ENCODE measurements around the gene LIN7A.

LIN7A gene

GRCh38 chr12:80805106-80805505 is 132.6 kb downstream of the LIN7A start:
- H3K4ac ChIP-seq (ENCODE audit: low read depth, low read length) = no peak overlapping the region
- no peak overlapping the region for H3K18ac ChIP-seq (ENCODE audit: low read length)
- no peak overlapping the region for H2BK5ac ChIP-seq (ENCODE audit: low read length)
- H3K27me3 ChIP-seq (ENCODE audit: insufficient read depth, low read length, poor library complexity) = no peaks in the 10 kb centered on the region
- no peak overlapping the region for H2BK15ac ChIP-seq (replicated peaks; ENCODE audit: low read depth)
- DNase-seq = no peak
- whole genome bisulfite sequencing (ENCODE audit: extremely low coverage, insufficient coverage, low lambda C conversion rate) = no CpG with 5 or more reads among the region's 4 CpGs
- H3K9ac ChIP-seq (ENCODE audit: low read length) = no peak overlapping the region
- no peak overlapping the region for H3K23ac ChIP-seq (ENCODE audit: low read length)
- H3K4me3 ChIP-seq (ENCODE audit: low read length) = no peak overlapping the region
- H3K79me1 ChIP-seq (ENCODE audit: low read length) = no peaks in the 10 kb centered on the region
- H4K8ac ChIP-seq (ENCODE audit: low read depth, low read length) = no peak overlapping the region
- H3K36me3 ChIP-seq (ENCODE audit: control insufficient read depth, insufficient read depth, low read length) = no peaks in the 10 kb centered on the region
- no peak overlapping the region for H2AK5ac ChIP-seq (ENCODE audit: low read length)
- no peak overlapping the region for H2BK120ac ChIP-seq (ENCODE audit: low read depth, low read length)
- H3K4me2 ChIP-seq (ENCODE audit: low read length) = no peak overlapping the region
- H3K4me1 ChIP-seq (ENCODE audit: control insufficient read depth, low read depth, low read length) = no peaks in the 10 kb centered on the region
- no peak overlapping the region for H3K27ac ChIP-seq (ENCODE audit: low read depth, low read length)
- H3K79me2 ChIP-seq (ENCODE audit: control insufficient read depth, insufficient read depth, low read length) = no peaks in the 10 kb centered on the region
- H4K5ac ChIP-seq (ENCODE audit: low read length) = no peak overlapping the region
- no peak overlapping the region for H3K56ac ChIP-seq (ENCODE audit: low read length)

- no peak overlapping the region for H3K4ac ChIP-seq (ENCODE audit: low read depth, low read length)
- H3K9ac ChIP-seq (ENCODE audit: low read length) = no peak overlapping the region
- H2BK120ac ChIP-seq (ENCODE audit: low read depth, low read length) = no peak overlapping the region
- H3K79me1 ChIP-seq (ENCODE audit: low read length) = no peaks in the 10 kb centered on the region
- no peak overlapping the region for H2AK5ac ChIP-seq (ENCODE audit: low read length)
- no peak overlapping the region for H3K56ac ChIP-seq (ENCODE audit: low read length)
- H2BK15ac ChIP-seq (replicated peaks; ENCODE audit: low read depth) = no peak overlapping the region
- H3K23ac ChIP-seq (ENCODE audit: low read length) = no peak overlapping the region
- no peak overlapping the region for H2BK5ac ChIP-seq (ENCODE audit: low read length)
- H4K5ac ChIP-seq (ENCODE audit: low read length) = no peak overlapping the region
- H4K8ac ChIP-seq (ENCODE audit: low read depth, low read length) = no peak overlapping the region
- no CpG with 5 or more reads among the region's 3 CpGs for WGBS (ENCODE audit: extremely low coverage, insufficient coverage, low lambda C conversion rate)
- no peak overlapping the region for H3K18ac ChIP-seq (ENCODE audit: low read length)
- no peaks in the 10 kb centered on the region for H3K36me3 ChIP-seq (ENCODE audit: control insufficient read depth, insufficient read depth, low read length)
- H3K27ac ChIP-seq (ENCODE audit: low read depth, low read length) = no peak overlapping the region
- no peaks in the 10 kb centered on the region for H3K27me3 ChIP-seq (ENCODE audit: insufficient read depth, low read length, poor library complexity)
- H3K79me2 ChIP-seq (ENCODE audit: control insufficient read depth, insufficient read depth, low read length) = no peaks in the 10 kb centered on the region
- DNase-seq = no peak
- no peak overlapping the region for H3K4me3 ChIP-seq (ENCODE audit: low read length)
- no peaks in the 10 kb centered on the region for H3K4me1 ChIP-seq (ENCODE audit: control insufficient read depth, low read depth, low read length)
- H3K4me2 ChIP-seq (ENCODE audit: low read length) = no peak overlapping the region
Observed at GRCh38 chr12:80802652-80803400, 134.9 kb downstream of the LIN7A start.

GRCh38 chr12:80798281-80798680 is 139.5 kb downstream of the LIN7A start:
- no peak overlapping the region for H2BK5ac ChIP-seq (ENCODE audit: low read length)
- no peak overlapping the region for H2AK5ac ChIP-seq (ENCODE audit: low read length)
- H2BK15ac ChIP-seq (replicated peaks; ENCODE audit: low read depth) = no peak overlapping the region
- H3K4me3 ChIP-seq (ENCODE audit: low read length) = no peak overlapping the region
- H3K18ac ChIP-seq (ENCODE audit: low read length) = no peak overlapping the region
- H3K4me1 ChIP-seq (ENCODE audit: control insufficient read depth, low read depth, low read length) = no peaks in the 10 kb centered on the region
- H3K36me3 ChIP-seq (ENCODE audit: control insufficient read depth, insufficient read depth, low read length) = no peaks in the 10 kb centered on the region
- H3K27me3 ChIP-seq (ENCODE audit: insufficient read depth, low read length, poor library complexity) = no peaks in the 10 kb centered on the region
- H4K8ac ChIP-seq (ENCODE audit: low read depth, low read length) = no peak overlapping the region
- no peak overlapping the region for H3K4me2 ChIP-seq (ENCODE audit: low read length)
- H2BK120ac ChIP-seq (ENCODE audit: low read depth, low read length) = no peak overlapping the region
- H3K56ac ChIP-seq (ENCODE audit: low read length) = no peak overlapping the region
- H3K79me2 ChIP-seq (ENCODE audit: control insufficient read depth, insufficient read depth, low read length) = no peaks in the 10 kb centered on the region
- H3K9ac ChIP-seq (ENCODE audit: low read length) = no peak overlapping the region
- WGBS (ENCODE audit: extremely low coverage, insufficient coverage, low lambda C conversion rate) = no CpG with 5 or more reads among the region's 4 CpGs
- DNase-seq = no peak
- H4K5ac ChIP-seq (ENCODE audit: low read length) = no peak overlapping the region
- H3K4ac ChIP-seq (ENCODE audit: low read depth, low read length) = no peak overlapping the region
- no peak overlapping the region for H3K27ac ChIP-seq (ENCODE audit: low read depth, low read length)
- H3K23ac ChIP-seq (ENCODE audit: low read length) = no peak overlapping the region
- H3K79me1 ChIP-seq (ENCODE audit: low read length) = no peaks in the 10 kb centered on the region

GRCh38 chr12:80794551-80794950 is 143.2 kb downstream of the LIN7A start:
- Histone ChIP-seq H2BK5ac (ENCODE audit: low read length) (no peak overlapping the region), H2BK15ac (replicated peaks; ENCODE audit: low read depth) (no peak overlapping the region), H4K8ac (ENCODE audit: low read depth, low read length) (no peak overlapping the region), H3K23ac (ENCODE audit: low read length) (no peak overlapping the region), H2AK5ac (ENCODE audit: low read length) (no peak overlapping the region), H4K5ac (ENCODE audit: low read length) (no peak overlapping the region), H2BK120ac (ENCODE audit: low read depth, low read length) (no peak overlapping the region), H3K36me3 (ENCODE audit: control insufficient read depth, insufficient read depth, low read length) (no peaks in the 10 kb centered on the region), H3K27me3 (ENCODE audit: insufficient read depth, low read length, poor library complexity) (no peaks in the 10 kb centered on the region), H3K4me2 (ENCODE audit: low read length) (no peak overlapping the region), H3K4me1 (ENCODE audit: control insufficient read depth, low read depth, low read length) (no peaks in the 10 kb centered on the region), H3K27ac (ENCODE audit: low read depth, low read length) (no peak overlapping the region), H3K56ac (ENCODE audit: low read length) (no peak overlapping the region), H3K4ac (ENCODE audit: low read depth, low read length) (no peak overlapping the region), H3K9ac (ENCODE audit: low read length) (no peak overlapping the region), H3K79me1 (ENCODE audit: low read length) (no peaks in the 10 kb centered on the region), H3K18ac (ENCODE audit: low read length) (no peak overlapping the region), H3K4me3 (ENCODE audit: low read length) (no peak overlapping the region), H3K79me2 (ENCODE audit: control insufficient read depth, insufficient read depth, low read length) (no peaks in the 10 kb centered on the region)
- no CpG with 5 or more reads among the region's 1 CpG for WGBS (ENCODE audit: extremely low coverage, insufficient coverage, low lambda C conversion rate)
- no peak for DNase-seq

- Histone ChIP-seq H2BK15ac (replicated peaks; ENCODE audit: low read depth) (no peak overlapping the region), H3K4ac (ENCODE audit: low read depth, low read length) (no peak overlapping the region), H2BK5ac (ENCODE audit: low read length) (no peak overlapping the region), H3K9ac (ENCODE audit: low read length) (no peak overlapping the region), H3K4me2 (ENCODE audit: low read length) (no peak overlapping the region), H3K79me1 (ENCODE audit: low read length) (no peaks in the 10 kb centered on the region), H3K36me3 (ENCODE audit: control insufficient read depth, insufficient read depth, low read length) (no peaks in the 10 kb centered on the region), H3K79me2 (ENCODE audit: control insufficient read depth, insufficient read depth, low read length) (no peaks in the 10 kb centered on the region), H3K27me3 (ENCODE audit: insufficient read depth, low read length, poor library complexity) (no peaks in the 10 kb centered on the region), H3K18ac (ENCODE audit: low read length) (no peak overlapping the region), H4K5ac (ENCODE audit: low read length) (no peak overlapping the region), H4K8ac (ENCODE audit: low read depth, low read length) (no peak overlapping the region), H2AK5ac (ENCODE audit: low read length) (no peak overlapping the region), H3K56ac (ENCODE audit: low read length) (no peak overlapping the region), H3K4me1 (ENCODE audit: control insufficient read depth, low read depth, low read length) (no peaks in the 10 kb centered on the region), H3K4me3 (ENCODE audit: low read length) (no peak overlapping the region), H3K23ac (ENCODE audit: low read length) (no peak overlapping the region), H2BK120ac (ENCODE audit: low read depth, low read length) (no peak overlapping the region), H3K27ac (ENCODE audit: low read depth, low read length) (no peak overlapping the region)
- DNase-seq = no peak
Observed at GRCh38 chr12:80792861-80793260, 144.9 kb downstream of the LIN7A start.

GRCh38 chr12:80791863-80792262 is 145.9 kb downstream of the LIN7A start:
- Histone ChIP-seq H3K4me2 (ENCODE audit: low read length) (no peak overlapping the region), H2BK5ac (ENCODE audit: low read length) (no peak overlapping the region), H3K79me2 (ENCODE audit: control insufficient read depth, insufficient read depth, low read length) (no peaks in the 10 kb centered on the region), H2BK15ac (replicated peaks; ENCODE audit: low read depth) (no peak overlapping the region), H3K23ac (ENCODE audit: low read length) (no peak overlapping the region), H4K5ac (ENCODE audit: low read length) (no peak overlapping the region), H3K27me3 (ENCODE audit: insufficient read depth, low read length, poor library complexity) (no peaks in the 10 kb centered on the region), H3K4me3 (ENCODE audit: low read length) (no peak overlapping the region), H3K4me1 (ENCODE audit: control insufficient read depth, low read depth, low read length) (no peaks in the 10 kb centered on the region), H4K8ac (ENCODE audit: low read depth, low read length) (no peak overlapping the region), H3K56ac (ENCODE audit: low read length) (no peak overlapping the region), H3K18ac (ENCODE audit: low read length) (no peak overlapping the region), H3K4ac (ENCODE audit: low read depth, low read length) (no peak overlapping the region), H3K79me1 (ENCODE audit: low read length) (no peaks in the 10 kb centered on the region), H3K9ac (ENCODE audit: low read length) (no peak overlapping the region), H3K36me3 (ENCODE audit: control insufficient read depth, insufficient read depth, low read length) (no peaks in the 10 kb centered on the region), H2BK120ac (ENCODE audit: low read depth, low read length) (no peak overlapping the region), H3K27ac (ENCODE audit: low read depth, low read length) (no peak overlapping the region), H2AK5ac (ENCODE audit: low read length) (no peak overlapping the region)
- DNase-seq = no peak

All from mesendoderm (in vitro differentiated cells).